ENCODE results near the gene TPCN2. TPM values are rescaled to one million over a fixed set of nuclear protein-coding genes. Genes with fewer than 3 reads are reported as not detected.

Gene TPCN2
- total and polyA plus RNA-seq, 2 of the 4 experiments (the other 2 are of a cell fraction): 3.4 to 8.0 TPM

GRCh38 chr11:69085490-69086095 lies 36.9 kb downstream of the TPCN2 start:
- no peak for DNase-seq
- dilution Hi-C loops (cut with HindIII; ENCODE audit: low sequenced_read_pairs, unreplicated experiment) (no loop called here), in situ Hi-C loops (cut with MboI; ENCODE audit: low sequenced_read_pairs) (no loop called here), intact Hi-C loops (cut with micrococcal nuclease) (loop anchor here (5.0 to 10.0 kb wide), 2 partner anchors 183 to 471 kb away; partner anchors contain the start of genes IGHMBP2 and MRPL21)
- Histone ChIP-seq H2BK15ac (ENCODE audit: low read depth, low read length) (no peak overlapping the region), H2BK120ac (ENCODE audit: low read depth, low read length) (no peak overlapping the region), H2BK20ac (ENCODE audit: low read depth, low read length) (no peak overlapping the region), H3K27ac (ENCODE audit: insufficient read depth, low read length) (no peak overlapping the region), H4K8ac (ENCODE audit: low read depth in 2 of 2, low read length in 2 of 2) (no peak overlapping the region), H2AK9ac (replicated peaks; ENCODE audit: low read depth, low read length, poor library complexity) (peak overlapping the region; percentile 9), H3K79me1 (ENCODE audit: low read depth in 1 of 2, low read length in 2 of 2) (peaks cover 0 to 9% of the 10 kb centered on the region in 2 experiments; a peak in 2 of 4 replicates), H2BK5ac (ENCODE audit: low read depth, low read length, poor library complexity, severe bottlenecking) (no peak overlapping the region), H3K14ac (replicated peaks; ENCODE audit: low read depth, low read length) (no peak overlapping the region), H3K9me3 (ENCODE audit: control insufficient read depth, insufficient read depth, low read length) (no peaks in the 10 kb centered on the region), H3K4ac (ENCODE audit: low read depth, low read length) (no peak overlapping the region), H4K91ac (ENCODE audit: insufficient read depth, low read depth, low read length) (no peak overlapping the region), H3K4me1 (ENCODE audit: control insufficient read depth, insufficient read depth, low read length) (peaks cover 10% of the 10 kb centered on the region), H3K4me3 (ENCODE audit: insufficient read depth, low read depth, low read length) (no peak overlapping the region), H2AFZ (replicated peaks; ENCODE audit: low read length, poor library complexity) (no peak overlapping the region), H3K27me3 (ENCODE audit: control insufficient read depth, insufficient read depth, low read length) (no peaks in the 10 kb centered on the region), H3K36me3 (ENCODE audit: control insufficient read depth, insufficient read depth, low read length) (peaks cover 30% of the 10 kb centered on the region), H3K23ac (ENCODE audit: low read depth, low read length) (no peak overlapping the region), H2AK5ac (ENCODE audit: low read depth, low read length) (no peak overlapping the region), H4K5ac (ENCODE audit: low read depth, low read length) (no peak overlapping the region), H3K18ac (ENCODE audit: low read depth, low read length) (no peak overlapping the region), H3K4me2 (ENCODE audit: low read depth, low read length) (no peak overlapping the region), H3K9ac (ENCODE audit: low read depth, low read length) (no peak overlapping the region), H3K9me1 (ENCODE audit: insufficient read depth, low read length) (peaks cover 8% of the 10 kb centered on the region; the same call in 1 of the 2 replicates), H4K20me1 (ENCODE audit: insufficient read depth, low read length) (peaks cover 25% of the 10 kb centered on the region), H3K56ac (ENCODE audit: extremely low read depth, insufficient read depth, low read length) (no peak overlapping the region)
- TF ChIP-seq RCOR1 (IDR thresholded peaks at IDR 0.05; ENCODE audit: insufficient replicate concordance, low read length) (no peak), USF2 (IDR thresholded peaks at IDR 0.05; ENCODE audit: low read depth, low read length) (no peak), BHLHE40 (IDR thresholded peaks at IDR 0.05; ENCODE audit: low read depth, low read length) (no peak), MAFK (IDR thresholded peaks at IDR 0.05; ENCODE audit: low read depth, low read length) (no peak), RFX5 (IDR thresholded peaks at IDR 0.05; ENCODE audit: low read depth, low read length) (no peak), POLR2A (IDR thresholded peaks at IDR 0.05; ENCODE audit: low read depth, low read length) (no peak), NFE2L2 (IDR thresholded peaks at IDR 0.05; ENCODE audit: low read depth, low read length) (no peak), MXI1 (IDR thresholded peaks at IDR 0.05; ENCODE audit: borderline replicate concordance, low read depth, low read length) (no peak), CEBPB (IDR thresholded peaks at IDR 0.05; ENCODE audit: low read depth, low read length) (no peak), ELK1 (IDR thresholded peaks at IDR 0.05; ENCODE audit: borderline replicate concordance, low read depth, low read length) (no peak), CTCF (conservative IDR thresholded peaks at IDR 0.05; ENCODE audit: low read depth, low read length) (no peak), MAZ (IDR thresholded peaks at IDR 0.05; ENCODE audit: borderline replicate concordance, low read depth, low read length) (no peak), RAD21 (IDR thresholded peaks at IDR 0.05; ENCODE audit: low read length) (no peak), FOS (IDR thresholded peaks at IDR 0.05; ENCODE audit: low read depth, low read length) (no peak), SMC3 (IDR thresholded peaks at IDR 0.05; ENCODE audit: low read depth, low read length) (no peak), CHD1 (IDR thresholded peaks at IDR 0.05; ENCODE audit: low read depth, low read length) (no peak)
- POLR2A ChIA-PET (ENCODE audit: unreplicated experiment): no interaction called here
- 95% methylated on average over 14 of the region's 27 CpGs; no CpG with 5 or more reads in 1 of the 2 experiments for WGBS, 2 experiments (ENCODE audit: extremely low coverage in 2 of 2, insufficient read length in 1 of 2)
- CTCF ChIA-PET: no interaction called here
- no TSS peak for BruUV-seq (replicated peaks)
- no peak for ATAC-seq (ENCODE audit: low read depth)

All from IMR-90 (cell line).